PFSK-1 (cell line): ENCODE measurements around the gene ACSF2.

Experiments used
- FOXP2 ChIP-seq: optimal IDR thresholded peaks from 2 replicates; pipeline ENCODE3; 2011; ENCODE audit warnings: borderline replicate concordance, control low read depth, inconsistent platforms; ENCODE audit not compliant: insufficient read depth; ENCODE audit errors: extremely low read length, extremely low read depth
- POLR2AphosphoS5 ChIP-seq: IDR thresholded peaks from 2 replicates; pipeline ENCODE4 v1.6.1; 2012; ENCODE audit warnings: low read depth, mild to moderate bottlenecking, control low read depth, low read length, moderate library complexity
- SIN3A ChIP-seq: IDR thresholded peaks from 2 replicates; pipeline ENCODE4 v1.6.1; 2012; ENCODE audit warnings: mild to moderate bottlenecking, low read length, moderate library complexity, borderline replicate concordance; ENCODE audit not compliant: insufficient read depth
- TAF1 ChIP-seq: IDR thresholded peaks from 2 replicates; pipeline ENCODE4 v1.6.1; 2012; ENCODE audit warnings: low read length, control low read depth, borderline replicate concordance; ENCODE audit not compliant: insufficient read depth
- TF ChIP-seq, protein P1 (sequence below), 2 experiments: IDR thresholded peaks; 2 replicates each; pipeline versions ENCODE4 v1.6.1 to v1.8.0; 2011 to 2012; ENCODE audit warnings: low read depth in 2 of 2, low read length in 2 of 2, control low read depth in 1 of 2, inconsistent platforms in 1 of 2, mild to moderate bottlenecking in 1 of 2, moderate library complexity in 1 of 2; ENCODE audit not compliant: insufficient read depth in 1 of 2

Gene ACSF2

DNA sequence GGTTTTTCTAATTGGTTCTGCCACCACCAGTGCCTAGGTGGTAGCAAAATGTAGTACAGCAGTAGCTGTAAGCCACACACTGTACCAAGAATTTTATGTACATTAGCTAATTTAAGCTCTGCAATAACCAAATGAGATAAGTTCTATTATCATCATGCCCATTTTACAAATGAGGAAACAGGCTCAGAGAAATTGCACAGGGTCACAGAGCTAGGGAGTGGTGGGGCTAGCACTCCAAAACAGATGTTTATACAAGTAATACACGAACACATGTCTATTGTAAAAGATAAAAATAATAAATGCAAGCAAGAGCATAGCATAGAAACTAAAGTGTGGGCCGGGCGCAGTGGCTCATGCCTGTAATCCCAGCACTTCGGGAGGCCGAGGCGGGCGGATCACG, 66.2 kb downstream of the ACSF2 start:
- no peak for TF ChIP-seq POLR2AphosphoS5
- TF ChIP-seq TAF1, result no peak
- no peak for TF ChIP-seq SIN3A
- no peak for TF ChIP-seq FOXP2
- TF ChIP-seq, protein P1, sequence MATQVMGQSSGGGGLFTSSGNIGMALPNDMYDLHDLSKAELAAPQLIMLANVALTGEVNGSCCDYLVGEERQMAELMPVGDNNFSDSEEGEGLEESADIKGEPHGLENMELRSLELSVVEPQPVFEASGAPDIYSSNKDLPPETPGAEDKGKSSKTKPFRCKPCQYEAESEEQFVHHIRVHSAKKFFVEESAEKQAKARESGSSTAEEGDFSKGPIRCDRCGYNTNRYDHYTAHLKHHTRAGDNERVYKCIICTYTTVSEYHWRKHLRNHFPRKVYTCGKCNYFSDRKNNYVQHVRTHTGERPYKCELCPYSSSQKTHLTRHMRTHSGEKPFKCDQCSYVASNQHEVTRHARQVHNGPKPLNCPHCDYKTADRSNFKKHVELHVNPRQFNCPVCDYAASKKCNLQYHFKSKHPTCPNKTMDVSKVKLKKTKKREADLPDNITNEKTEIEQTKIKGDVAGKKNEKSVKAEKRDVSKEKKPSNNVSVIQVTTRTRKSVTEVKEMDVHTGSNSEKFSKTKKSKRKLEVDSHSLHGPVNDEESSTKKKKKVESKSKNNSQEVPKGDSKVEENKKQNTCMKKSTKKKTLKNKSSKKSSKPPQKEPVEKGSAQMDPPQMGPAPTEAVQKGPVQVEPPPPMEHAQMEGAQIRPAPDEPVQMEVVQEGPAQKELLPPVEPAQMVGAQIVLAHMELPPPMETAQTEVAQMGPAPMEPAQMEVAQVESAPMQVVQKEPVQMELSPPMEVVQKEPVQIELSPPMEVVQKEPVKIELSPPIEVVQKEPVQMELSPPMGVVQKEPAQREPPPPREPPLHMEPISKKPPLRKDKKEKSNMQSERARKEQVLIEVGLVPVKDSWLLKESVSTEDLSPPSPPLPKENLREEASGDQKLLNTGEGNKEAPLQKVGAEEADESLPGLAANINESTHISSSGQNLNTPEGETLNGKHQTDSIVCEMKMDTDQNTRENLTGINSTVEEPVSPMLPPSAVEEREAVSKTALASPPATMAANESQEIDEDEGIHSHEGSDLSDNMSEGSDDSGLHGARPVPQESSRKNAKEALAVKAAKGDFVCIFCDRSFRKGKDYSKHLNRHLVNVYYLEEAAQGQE (IDR thresholded peaks at IDR 0.05; ENCODE audit: insufficient read depth in 1 of 2, low read depth in 2 of 2, low read length in 2 of 2), result no peak

DNA sequence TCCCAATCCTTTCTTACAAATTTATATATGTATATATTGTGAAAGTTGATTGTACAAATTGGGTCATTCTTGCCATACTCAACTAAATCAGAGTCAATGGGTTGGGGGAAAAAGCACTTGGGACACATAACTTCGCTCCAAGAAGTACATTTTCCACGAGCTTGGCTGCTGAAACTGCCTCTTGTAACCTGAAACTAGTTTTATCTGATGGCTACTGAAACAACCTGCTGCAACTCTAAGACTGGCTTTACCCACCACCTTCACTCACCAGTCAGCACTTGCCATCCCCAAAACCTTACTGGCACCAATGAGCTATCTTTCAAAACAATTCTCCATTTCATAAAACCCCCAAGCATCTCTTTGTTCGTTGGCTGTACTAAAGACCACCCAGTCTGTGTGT, 67.7 kb downstream of the ACSF2 start:
- TF ChIP-seq SIN3A (no peak), POLR2AphosphoS5 (no peak), FOXP2 (no peak), TAF1 (no peak)

DNA sequence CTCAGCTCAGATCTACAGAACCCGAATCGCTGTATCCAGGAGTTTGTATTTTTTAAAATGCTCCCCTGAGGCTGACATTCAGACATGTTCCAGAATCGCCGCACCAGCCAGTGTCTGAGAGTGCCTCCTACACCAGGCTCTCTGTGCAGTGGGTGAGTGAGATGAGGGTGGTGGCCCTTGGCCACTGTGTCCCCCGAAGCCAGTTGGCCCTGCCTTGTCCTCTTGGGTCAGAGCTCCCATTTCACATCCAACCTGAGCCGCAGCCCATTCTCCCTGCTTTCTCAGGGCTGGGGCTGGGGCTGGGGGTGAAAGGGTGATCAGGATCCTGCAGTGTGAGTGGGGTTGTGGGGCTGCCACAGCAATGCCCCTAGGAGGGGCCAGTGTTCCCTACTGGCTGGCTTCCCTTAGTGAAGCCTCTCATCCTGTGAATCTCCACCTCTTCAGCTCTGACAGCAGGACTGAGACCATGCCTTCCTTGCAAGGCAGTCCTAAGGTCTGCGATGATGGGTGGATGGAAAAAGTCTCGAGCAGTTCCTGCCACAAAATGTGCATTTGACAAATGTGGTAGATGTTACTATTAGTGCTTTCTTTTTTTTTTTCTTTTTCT, 69.3 kb downstream of the ACSF2 start:
- TF ChIP-seq, protein P1 (IDR thresholded peaks at IDR 0.05; ENCODE audit: insufficient read depth in 1 of 2, low read depth in 2 of 2, low read length in 2 of 2), result no peak
- TF ChIP-seq FOXP2, result no peak

DNA sequence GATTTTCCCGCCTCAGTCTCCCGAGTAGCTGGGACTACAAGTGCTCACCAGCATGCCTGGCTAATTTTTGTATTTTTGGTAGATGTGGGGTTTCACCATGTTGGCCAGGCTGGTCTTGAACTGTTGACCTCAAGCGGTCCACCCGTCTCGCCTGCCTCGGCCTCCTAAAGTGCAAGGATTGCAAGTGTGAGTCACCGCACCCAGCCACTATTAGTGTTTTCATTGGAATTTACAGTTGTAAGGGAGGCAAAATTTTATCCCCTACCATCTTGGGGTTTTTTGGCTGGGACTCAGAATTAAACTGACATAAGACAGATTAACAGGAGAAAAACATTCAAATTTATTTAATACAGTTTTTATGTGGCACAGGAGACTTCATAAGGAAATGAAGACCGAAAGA, 69.9 kb downstream of the ACSF2 start:
- TF ChIP-seq, protein P1 (IDR thresholded peaks at IDR 0.05; ENCODE audit: insufficient read depth in 1 of 2, low read depth in 2 of 2, low read length in 2 of 2), result no peak
- no peak for TF ChIP-seq POLR2AphosphoS5
- TF ChIP-seq TAF1, result no peak
- TF ChIP-seq FOXP2, result no peak
- TF ChIP-seq SIN3A, result no peak

DNA sequence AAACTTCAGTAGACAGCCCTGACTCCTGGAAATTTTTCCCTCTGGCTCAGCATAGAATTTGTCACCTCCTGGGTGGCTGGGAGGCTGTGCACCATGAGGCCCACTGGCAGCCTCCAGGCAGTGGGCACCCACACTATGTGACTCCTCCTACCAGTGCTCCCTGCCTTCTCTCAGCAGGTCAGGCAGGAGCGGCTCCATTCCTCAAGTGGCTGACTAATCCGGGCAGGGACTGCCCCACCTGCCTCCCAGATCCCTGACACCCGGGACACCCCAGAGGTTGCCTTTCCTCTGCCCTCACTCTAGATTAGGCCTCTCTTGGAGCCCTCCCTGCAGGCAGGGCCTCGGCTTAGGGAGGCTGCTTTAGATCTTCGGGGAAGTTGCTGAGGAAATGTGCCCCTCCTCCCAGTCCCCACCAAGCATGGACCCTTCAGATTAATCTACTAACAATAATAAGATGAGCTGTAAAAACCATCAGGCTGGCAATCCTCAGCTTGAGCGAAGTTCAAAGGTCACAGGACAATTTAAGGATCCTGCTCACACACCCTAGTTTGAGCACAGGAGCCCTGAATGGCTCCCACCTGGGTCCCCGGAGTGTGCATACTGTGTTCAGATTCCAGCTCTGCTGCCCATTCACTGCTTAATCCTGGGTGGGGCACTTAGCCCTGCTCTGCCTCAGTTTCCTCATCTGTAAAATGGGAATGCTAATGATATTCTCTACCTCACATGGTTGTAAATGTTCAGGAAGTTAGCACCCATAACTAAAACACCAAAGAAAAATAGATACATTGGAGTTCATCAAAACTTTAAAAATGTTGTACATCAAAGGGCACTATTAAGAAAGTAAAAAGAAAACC, 72.2 kb downstream of the ACSF2 start:
- TF ChIP-seq, protein P1 (IDR thresholded peaks at IDR 0.05; ENCODE audit: insufficient read depth in 1 of 2, low read depth in 2 of 2, low read length in 2 of 2), result no peak
- TF ChIP-seq SIN3A, result no peak
- TF ChIP-seq FOXP2, result no peak
- TF ChIP-seq TAF1, result no peak
- TF ChIP-seq POLR2AphosphoS5, result no peak
